Thyroid gland (tissue), 4 donors: ENCODE data around the gene OTOF. TPM values are rescaled to one million over a fixed set of nuclear protein-coding genes. Genes with fewer than 3 reads are reported as not detected.

Source experiments
- DNase-seq, 2 donors: peaks; one replicate each; pipeline ENCODE4 v3.0.0-alpha.2; 2019
- H3K27ac ChIP-seq, 3 donors: fragments of 200-600 bp; sonication (generic); 1 replicate in 2 of 3; 2 replicates in 1 of 3; pipeline ENCODE4 v1.5.1; 2016 to 2019; ENCODE audit warnings: mild to moderate bottlenecking in 1 of 3, moderate library complexity in 1 of 3
- H3K27me3 ChIP-seq: fragments of 200-600 bp; sonication (generic); one replicate; pipeline ENCODE4 v1.5.1; 2019
- H3K36me3 ChIP-seq, 2 donors: fragments of 200-600 bp; sonication (generic); one replicate each; pipeline ENCODE4 v1.5.1; 2016 to 2019
- H3K4me1 ChIP-seq, 2 donors: fragments of 200-600 bp; sonication (generic); one replicate each; pipeline ENCODE4 v1.5.1; 2017 to 2019
- H3K4me3 ChIP-seq, 3 donors: fragments of 200-600 bp; sonication (generic); replicated peaks in 1 of 3; 1 replicate in 2 of 3; 2 replicates in 1 of 3; pipeline ENCODE4 v1.5.1; 2016; ENCODE audit warnings: mild to moderate bottlenecking in 1 of 3
- H3K9me3 ChIP-seq: fragments of 200-600 bp; sonication (generic); one replicate; pipeline ENCODE4 v1.5.1; 2017
- POLR2A ChIP-seq, 2 donors: fragments of 450-650 bp; IDR thresholded peaks; one replicate each; pipeline ENCODE4 v1.6.1; 2017; ENCODE audit warnings: antibody characterized with exemption in 2 of 2, mild to moderate bottlenecking in 2 of 2, moderate library complexity in 1 of 2
- WGBS, 2 donors: methylation state at CpG; one replicate each; pipeline ENCODE4 v1.1.5; 2017; 5-methylcytosine and 5-hydroxymethylcytosine counted together
- intact Hi-C: fragments of 100-400 bp; cut with DNase I; formaldehyde crosslinking; loops from one replicate; pipeline ENCODE4 v1.15.1; 2023
- total RNA-seq, 4 donors: library from RNA; depleted of rRNA; stranded (reverse); fragments of >200 nt; gene quantifications; one replicate each; pipeline ENCODE4 v1.2.3, GENCODE V29; 2016
- TF ChIP-seq, protein P1 (sequence below), 6 experiments: fragments of 200-600 bp in 3 of 6; fragments of 450-650 bp in 3 of 6; sonication (generic) in 3 of 6; IDR thresholded peaks; one replicate each; pipeline ENCODE4 v1.5.1; 2016 to 2019; ENCODE audit warnings: antibody characterized with exemption in 6 of 6, mild to moderate bottlenecking in 2 of 6, inconsistent platforms in 1 of 6, moderate library complexity in 1 of 6

The OTOF gene
- total RNA-seq, result under 1 TPM in 1 of 4 donors, not detected in 3; 0.67 TPM

DNA sequence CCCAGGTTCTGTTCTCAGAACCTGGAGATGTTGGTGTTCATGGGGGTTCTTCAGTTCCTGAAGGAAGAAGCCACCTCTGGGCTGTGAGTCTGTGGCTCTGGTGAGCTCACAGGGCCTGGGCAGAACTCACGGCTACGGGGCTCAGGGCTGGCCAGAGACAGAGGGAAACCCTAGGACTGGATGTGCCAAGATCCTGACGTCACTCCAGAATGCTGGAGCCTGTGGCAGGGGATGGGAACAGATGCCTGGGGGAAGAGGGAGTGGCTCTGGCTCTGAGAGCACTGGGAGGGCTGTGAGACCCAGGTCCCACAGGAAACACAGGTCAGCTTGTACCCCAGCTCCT lies at the start of gene OTOF:
Gene OTOF, minus strand, starts transcription at position 214 of the 343 bp plus-strand sequence.
- intact Hi-C loops, result no loop called here
- TF ChIP-seq, protein P1, sequence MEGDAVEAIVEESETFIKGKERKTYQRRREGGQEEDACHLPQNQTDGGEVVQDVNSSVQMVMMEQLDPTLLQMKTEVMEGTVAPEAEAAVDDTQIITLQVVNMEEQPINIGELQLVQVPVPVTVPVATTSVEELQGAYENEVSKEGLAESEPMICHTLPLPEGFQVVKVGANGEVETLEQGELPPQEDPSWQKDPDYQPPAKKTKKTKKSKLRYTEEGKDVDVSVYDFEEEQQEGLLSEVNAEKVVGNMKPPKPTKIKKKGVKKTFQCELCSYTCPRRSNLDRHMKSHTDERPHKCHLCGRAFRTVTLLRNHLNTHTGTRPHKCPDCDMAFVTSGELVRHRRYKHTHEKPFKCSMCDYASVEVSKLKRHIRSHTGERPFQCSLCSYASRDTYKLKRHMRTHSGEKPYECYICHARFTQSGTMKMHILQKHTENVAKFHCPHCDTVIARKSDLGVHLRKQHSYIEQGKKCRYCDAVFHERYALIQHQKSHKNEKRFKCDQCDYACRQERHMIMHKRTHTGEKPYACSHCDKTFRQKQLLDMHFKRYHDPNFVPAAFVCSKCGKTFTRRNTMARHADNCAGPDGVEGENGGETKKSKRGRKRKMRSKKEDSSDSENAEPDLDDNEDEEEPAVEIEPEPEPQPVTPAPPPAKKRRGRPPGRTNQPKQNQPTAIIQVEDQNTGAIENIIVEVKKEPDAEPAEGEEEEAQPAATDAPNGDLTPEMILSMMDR (IDR thresholded peaks at IDR 0.05), result no peak
- no peak for TF ChIP-seq POLR2A (IDR thresholded peaks at IDR 0.05)
- no peaks in the 10 kb centered on the region for H3K36me3 ChIP-seq
- H3K9me3 ChIP-seq, result no peaks in the 10 kb centered on the region
- peaks cover 0 to 5% of the 10 kb centered on the region in 2 donors for H3K4me1 ChIP-seq
- 57 to 61% methylated on average over 3 of the region's 3 CpGs for WGBS, 2 donors
- no peaks in the 10 kb centered on the region for H3K27me3 ChIP-seq
- no peak within 1 kb of the TSS for H3K27ac ChIP-seq
- H3K4me3 ChIP-seq, result no peak within 1 kb of the TSS
- DNase-seq, result no peak

DNA sequence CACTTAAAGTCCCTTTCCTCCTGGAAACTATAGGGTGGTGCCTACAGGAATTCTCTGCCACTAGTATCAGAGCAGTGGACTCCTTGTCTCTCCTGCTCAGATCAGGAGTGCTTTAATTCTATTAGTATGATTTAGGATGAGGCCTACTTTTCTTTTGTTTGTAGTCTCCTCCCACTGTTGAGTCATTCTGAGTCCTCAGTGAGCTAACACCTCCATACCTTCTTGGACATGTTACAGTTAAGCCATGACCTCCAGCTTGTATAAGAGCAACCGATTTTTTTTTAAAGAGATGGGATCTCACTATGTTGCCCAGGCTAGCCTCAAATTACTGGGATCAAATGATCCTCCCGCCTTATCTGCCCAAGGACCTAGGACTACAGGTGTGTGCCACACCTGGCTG lies 48.7 kb upstream of the OTOF start:
- no peaks in the 10 kb centered on the region for H3K4me1 ChIP-seq
- intact Hi-C loops, result no loop called here
- no peak overlapping the region for H3K4me3 ChIP-seq
- no peak for DNase-seq
- WGBS, 2 donors, result 94 to 96% methylated on average over 2 of the region's 2 CpGs
- H3K36me3 ChIP-seq, result no peaks in the 10 kb centered on the region
- TF ChIP-seq POLR2A (IDR thresholded peaks at IDR 0.05), result no peak
- TF ChIP-seq, protein P1 (IDR thresholded peaks at IDR 0.05), result no peak
- H3K27me3 ChIP-seq, result no peaks in the 10 kb centered on the region
- no peak overlapping the region for H3K27ac ChIP-seq
- no peaks in the 10 kb centered on the region for H3K9me3 ChIP-seq

DNA sequence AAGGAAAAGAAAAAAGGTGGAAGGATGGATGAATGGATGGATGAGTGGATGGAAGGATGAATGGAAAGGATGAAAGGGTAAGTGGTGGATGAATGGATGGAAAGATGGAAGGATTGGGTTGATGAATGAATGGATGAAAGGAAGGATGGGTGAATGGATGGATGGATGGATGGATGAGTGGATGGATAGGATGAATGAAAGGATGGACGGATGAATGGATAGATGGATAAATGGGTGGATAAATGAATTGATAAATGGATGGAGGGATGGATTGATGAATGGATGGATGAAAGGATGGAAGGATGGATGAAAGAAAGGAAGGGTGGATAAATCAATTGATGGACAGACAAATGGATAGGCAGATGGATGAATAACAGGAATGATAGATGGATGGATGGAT lies 48.2 kb upstream of the OTOF start:
- no peak overlapping the region for H3K4me3 ChIP-seq
- no peak overlapping the region for H3K27ac ChIP-seq
- no peaks in the 10 kb centered on the region for H3K36me3 ChIP-seq
- H3K4me1 ChIP-seq, result no peaks in the 10 kb centered on the region
- DNase-seq, result no peak
- intact Hi-C loops, result no loop called here
- no peak for TF ChIP-seq POLR2A (IDR thresholded peaks at IDR 0.05)
- TF ChIP-seq, protein P1 (IDR thresholded peaks at IDR 0.05), result no peak
- no peaks in the 10 kb centered on the region for H3K9me3 ChIP-seq
- H3K27me3 ChIP-seq, result no peaks in the 10 kb centered on the region
- WGBS, 2 donors, result 81 to 83% methylated on average over 1 of the region's 1 CpG

DNA sequence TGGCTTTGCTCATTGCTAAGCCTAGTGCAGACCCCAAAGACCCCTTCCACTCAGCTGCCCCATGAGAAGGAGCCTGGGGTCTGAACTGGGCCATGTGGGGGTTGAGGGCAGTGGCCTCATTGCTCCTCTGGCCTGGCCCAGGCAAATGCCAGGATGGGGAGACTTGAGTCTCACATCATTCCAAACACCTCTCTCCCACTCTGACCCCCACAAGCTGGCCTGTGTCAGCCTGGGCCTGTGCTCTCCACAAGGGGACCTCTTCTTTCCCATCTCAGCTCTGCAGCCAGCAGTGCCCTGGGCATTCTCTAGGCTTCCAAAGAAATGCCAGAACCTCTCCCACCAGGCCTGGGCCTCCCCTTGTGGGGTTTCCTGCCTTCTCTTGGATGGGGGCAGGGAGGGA lies 45.8 kb upstream of the OTOF start:
- Histone ChIP-seq H3K27me3 (no peaks in the 10 kb centered on the region), H3K36me3 (no peaks in the 10 kb centered on the region), H3K27ac (no peak overlapping the region), H3K9me3 (no peaks in the 10 kb centered on the region), H3K4me3 (no peak overlapping the region), H3K4me1 (no peaks in the 10 kb centered on the region)
- DNase-seq, result no peak
- no peak for TF ChIP-seq POLR2A (IDR thresholded peaks at IDR 0.05)
- TF ChIP-seq, protein P1 (IDR thresholded peaks at IDR 0.05), result no peak
- intact Hi-C loops, result no loop called here

DNA sequence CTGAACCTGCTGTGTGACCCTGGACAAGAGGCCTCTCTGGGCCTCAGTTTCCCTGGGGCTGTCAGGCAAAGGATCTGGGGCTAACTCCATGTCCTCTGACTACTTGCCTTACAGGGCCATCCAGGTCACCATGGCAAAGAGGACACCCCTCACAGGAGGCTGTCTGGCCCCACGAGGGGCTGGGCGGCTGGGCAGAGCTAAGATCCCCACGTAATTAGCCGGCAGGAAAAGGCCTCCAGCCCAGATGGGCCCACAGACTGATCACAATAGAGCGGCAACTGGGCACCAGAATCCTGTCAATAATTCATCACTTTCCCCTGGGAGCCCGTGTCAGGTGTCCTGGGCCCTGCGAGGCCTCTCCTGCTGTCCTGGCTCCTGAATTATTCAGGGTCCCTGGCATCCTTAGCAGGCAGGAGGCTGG lies 44.8 kb upstream of the OTOF start:
- Histone ChIP-seq H3K4me3 (no peak overlapping the region), H3K27me3 (no peaks in the 10 kb centered on the region), H3K4me1 (no peaks in the 10 kb centered on the region), H3K27ac (no peak overlapping the region), H3K36me3 (no peaks in the 10 kb centered on the region), H3K9me3 (no peaks in the 10 kb centered on the region)
- DNase-seq, result no peak
- intact Hi-C loops, result no loop called here
- no peak for TF ChIP-seq POLR2A (IDR thresholded peaks at IDR 0.05)
- WGBS, 2 donors, result 93 to 95% methylated on average over 3 to 4 of the region's 7 CpGs

DNA sequence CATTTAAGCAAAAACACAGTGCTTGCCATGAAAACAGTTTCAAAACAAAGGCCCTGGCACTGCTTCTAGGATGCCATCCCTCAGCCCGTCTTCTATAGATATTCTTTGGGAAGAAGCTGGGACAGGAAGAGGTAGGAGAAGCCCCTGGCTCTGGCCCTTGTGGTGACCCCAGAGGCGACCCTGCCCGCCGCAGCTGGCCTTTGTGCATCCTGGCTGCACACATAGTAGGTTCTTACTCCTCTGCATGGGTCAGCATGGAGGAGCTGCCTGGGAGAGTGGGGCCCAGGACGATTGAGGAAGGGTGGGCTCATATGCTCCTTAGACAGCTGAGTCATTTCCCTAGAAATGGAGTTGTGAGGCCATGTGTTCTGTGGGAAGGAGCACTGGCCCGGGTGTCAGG lies 44.4 kb upstream of the OTOF start:
- 71 to 75% methylated on average over 6 of the region's 6 CpGs for WGBS, 2 donors
- Histone ChIP-seq H3K9me3 (no peaks in the 10 kb centered on the region), H3K4me1 (no peaks in the 10 kb centered on the region), H3K4me3 (no peak overlapping the region), H3K36me3 (no peaks in the 10 kb centered on the region), H3K27me3 (no peaks in the 10 kb centered on the region), H3K27ac (no peak overlapping the region)
- TF ChIP-seq POLR2A (IDR thresholded peaks at IDR 0.05), result no peak
- TF ChIP-seq, protein P1 (IDR thresholded peaks at IDR 0.05), result no peak
- intact Hi-C loops, result no loop called here
- DNase-seq, result no peak
